K562 (cell line): ENCODE data around the gene TEX52. TPM values are rescaled to one million over a fixed set of nuclear protein-coding genes. Genes with fewer than 3 reads are reported as not detected.
A peak's percentile ranks its signal among the peaks of the same experiment; 100 is the strongest.

Source experiments
- NCOA4 ChIP-seq: fragments of 450-650 bp; IDR thresholded peaks from 2 replicates; pipeline ENCODE4 v1.6.1; 2018; ENCODE audit warnings: mild to moderate bottlenecking; ENCODE audit not compliant: partially characterized antibody
- NFRKB ChIP-seq: fragments of 450-650 bp; IDR thresholded peaks from 2 replicates; pipeline ENCODE4 v1.6.1; 2016; ENCODE audit warnings: low read depth
- USF1 ChIP-seq: sonication (generic); formaldehyde crosslinking; IDR thresholded peaks from 2 replicates; pipeline ENCODE4 v1.9.0; 2022; ENCODE audit warnings: mild to moderate bottlenecking, missing genetic modification reagents
- YY1 ChIP-seq, 3 experiments: IDR thresholded peaks; 2 replicates each; pipeline ENCODE4 v1.6.1; 2011; ENCODE audit warnings: low read length in 2 of 3, mild to moderate bottlenecking in 2 of 3, moderate library complexity in 2 of 3, borderline replicate concordance in 1 of 3, control low read depth in 1 of 3, low read depth in 1 of 3; ENCODE audit not compliant: insufficient read depth in 3 of 3, insufficient replicate concordance in 2 of 3, control insufficient read depth in 1 of 3, insufficient read length in 1 of 3; ENCODE audit errors: extremely low read depth in 1 of 3
- polyA plus RNA-seq, 8 experiments: library from polyadenylated mRNA; depleted of rRNA in 4 of 8; stranded (reverse) in 5 of 8; unstranded in 3 of 8; fragments of >200 nt; fragmentation: Nextera tagmentation in 2 of 8; fragmentation: Illumina TruSeq in 1 of 8; extraction: Ambion mirVana in 2 of 8; extraction: Trizol in 1 of 8; gene quantifications; 2 replicates each; pipeline versions ENCODE4 v1.2.1 to v1.2.3, GENCODE V29; 2011 to 2014; ENCODE audit warnings: inconsistent platforms in 1 of 8, missing spikeins in 1 of 8
- total RNA-seq, 7 experiments: library from RNA; depleted of rRNA in 6 of 7; stranded (reverse); fragments of >200 nt in 6 of 7; fragmentation: Illumina TruSeq in 2 of 7; extraction: Trizol in 2 of 7; gene quantifications; 2 replicates each; pipeline versions ENCODE4 v1.2.1 to v1.2.3, GENCODE V29; 2011 to 2021; ENCODE audit warnings: low replicate concordance in 1 of 7
- TF ChIP-seq, protein P1 (sequence below): sonication (generic); formaldehyde crosslinking; IDR thresholded peaks from 2 replicates; pipeline ENCODE4 v1.8.1; 2023; ENCODE audit warnings: missing genetic modification reagents, mild to moderate bottlenecking, borderline replicate concordance
- TF ChIP-seq, protein P2 (sequence below), 2 experiments: fragments of 200-800 bp in 1 of 2; sonication (Bioruptor generic) in 1 of 2; sonication (generic) in 1 of 2; formaldehyde crosslinking in 1 of 2; IDR thresholded peaks in 1 of 2; conservative IDR thresholded peaks in 1 of 2; 2 replicates each; pipeline versions ENCODE4 v1.5.0 to v1.6.1; 2016 to 2020; ENCODE audit warnings: missing compliant biosample characterization in 1 of 2, missing genetic modification characterization in 1 of 2, missing genetic modification reagents in 1 of 2
- TF ChIP-seq, protein P3 (sequence below), 2 experiments: fragments of 450-650 bp; formaldehyde crosslinking in 1 of 2; IDR thresholded peaks; 2 replicates each; pipeline versions ENCODE4 v1.4.0 to v1.6.1; 2014 to 2020; ENCODE audit warnings: mild to moderate bottlenecking in 2 of 2, borderline replicate concordance in 1 of 2, low read depth in 1 of 2

TEX52 gene
- total and polyA plus RNA-seq, 9 of the 15 experiments (the other 6 are each of a cell fraction or from before 2014, with no cell fraction given), result not detected

- TF ChIP-seq, protein P1, sequence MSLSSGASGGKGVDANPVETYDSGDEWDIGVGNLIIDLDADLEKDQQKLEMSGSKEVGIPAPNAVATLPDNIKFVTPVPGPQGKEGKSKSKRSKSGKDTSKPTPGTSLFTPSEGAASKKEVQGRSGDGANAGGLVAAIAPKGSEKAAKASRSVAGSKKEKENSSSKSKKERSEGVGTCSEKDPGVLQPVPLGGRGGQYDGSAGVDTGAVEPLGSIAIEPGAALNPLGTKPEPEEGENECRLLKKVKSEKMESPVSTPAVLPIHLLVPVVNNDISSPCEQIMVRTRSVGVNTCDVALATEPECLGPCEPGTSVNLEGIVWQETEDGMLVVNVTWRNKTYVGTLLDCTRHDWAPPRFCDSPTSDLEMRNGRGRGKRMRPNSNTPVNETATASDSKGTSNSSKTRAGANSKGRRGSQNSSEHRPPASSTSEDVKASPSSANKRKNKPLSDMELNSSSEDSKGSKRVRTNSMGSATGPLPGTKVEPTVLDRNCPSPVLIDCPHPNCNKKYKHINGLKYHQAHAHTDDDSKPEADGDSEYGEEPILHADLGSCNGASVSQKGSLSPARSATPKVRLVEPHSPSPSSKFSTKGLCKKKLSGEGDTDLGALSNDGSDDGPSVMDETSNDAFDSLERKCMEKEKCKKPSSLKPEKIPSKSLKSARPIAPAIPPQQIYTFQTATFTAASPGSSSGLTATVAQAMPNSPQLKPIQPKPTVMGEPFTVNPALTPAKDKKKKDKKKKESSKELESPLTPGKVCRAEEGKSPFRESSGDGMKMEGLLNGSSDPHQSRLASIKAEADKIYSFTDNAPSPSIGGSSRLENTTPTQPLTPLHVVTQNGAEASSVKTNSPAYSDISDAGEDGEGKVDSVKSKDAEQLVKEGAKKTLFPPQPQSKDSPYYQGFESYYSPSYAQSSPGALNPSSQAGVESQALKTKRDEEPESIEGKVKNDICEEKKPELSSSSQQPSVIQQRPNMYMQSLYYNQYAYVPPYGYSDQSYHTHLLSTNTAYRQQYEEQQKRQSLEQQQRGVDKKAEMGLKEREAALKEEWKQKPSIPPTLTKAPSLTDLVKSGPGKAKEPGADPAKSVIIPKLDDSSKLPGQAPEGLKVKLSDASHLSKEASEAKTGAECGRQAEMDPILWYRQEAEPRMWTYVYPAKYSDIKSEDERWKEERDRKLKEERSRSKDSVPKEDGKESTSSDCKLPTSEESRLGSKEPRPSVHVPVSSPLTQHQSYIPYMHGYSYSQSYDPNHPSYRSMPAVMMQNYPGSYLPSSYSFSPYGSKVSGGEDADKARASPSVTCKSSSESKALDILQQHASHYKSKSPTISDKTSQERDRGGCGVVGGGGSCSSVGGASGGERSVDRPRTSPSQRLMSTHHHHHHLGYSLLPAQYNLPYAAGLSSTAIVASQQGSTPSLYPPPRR, result 0 out of 2 replicates have a peak, but pooled peaks have one; percentile 47
- TF ChIP-seq, protein P2, sequence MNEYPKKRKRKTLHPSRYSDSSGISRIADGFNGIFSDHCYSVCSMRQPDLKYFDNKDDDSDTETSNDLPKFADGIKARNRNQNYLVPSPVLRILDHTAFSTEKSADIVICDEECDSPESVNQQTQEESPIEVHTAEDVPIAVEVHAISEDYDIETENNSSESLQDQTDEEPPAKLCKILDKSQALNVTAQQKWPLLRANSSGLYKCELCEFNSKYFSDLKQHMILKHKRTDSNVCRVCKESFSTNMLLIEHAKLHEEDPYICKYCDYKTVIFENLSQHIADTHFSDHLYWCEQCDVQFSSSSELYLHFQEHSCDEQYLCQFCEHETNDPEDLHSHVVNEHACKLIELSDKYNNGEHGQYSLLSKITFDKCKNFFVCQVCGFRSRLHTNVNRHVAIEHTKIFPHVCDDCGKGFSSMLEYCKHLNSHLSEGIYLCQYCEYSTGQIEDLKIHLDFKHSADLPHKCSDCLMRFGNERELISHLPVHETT (CRISPR knock-in tag; conservative IDR thresholded peaks at IDR 0.05 in 1 of 2, IDR thresholded peaks at IDR 0.05 in 1 of 2), result 0 out of 4 replicates have a peak, but pooled peaks of 1 of the 2 experiments have one; percentile 5
- TF ChIP-seq NCOA4 (no peak), USF1 (peak; percentile 91), YY1 (IDR thresholded peaks at IDR 0.05; ENCODE audit: borderline replicate concordance in 1 of 3, control insufficient read depth in 1 of 3, extremely low read depth in 1 of 3, insufficient read depth in 3 of 3, insufficient read length in 1 of 3, insufficient replicate concordance in 2 of 3, low read depth in 1 of 3, low read length in 2 of 3) (peak in 2 of 3 experiments; percentile 65 to 81), NFRKB (peak; percentile 63; the same call in 1 of the 2 replicates)
- TF ChIP-seq, protein P3, sequence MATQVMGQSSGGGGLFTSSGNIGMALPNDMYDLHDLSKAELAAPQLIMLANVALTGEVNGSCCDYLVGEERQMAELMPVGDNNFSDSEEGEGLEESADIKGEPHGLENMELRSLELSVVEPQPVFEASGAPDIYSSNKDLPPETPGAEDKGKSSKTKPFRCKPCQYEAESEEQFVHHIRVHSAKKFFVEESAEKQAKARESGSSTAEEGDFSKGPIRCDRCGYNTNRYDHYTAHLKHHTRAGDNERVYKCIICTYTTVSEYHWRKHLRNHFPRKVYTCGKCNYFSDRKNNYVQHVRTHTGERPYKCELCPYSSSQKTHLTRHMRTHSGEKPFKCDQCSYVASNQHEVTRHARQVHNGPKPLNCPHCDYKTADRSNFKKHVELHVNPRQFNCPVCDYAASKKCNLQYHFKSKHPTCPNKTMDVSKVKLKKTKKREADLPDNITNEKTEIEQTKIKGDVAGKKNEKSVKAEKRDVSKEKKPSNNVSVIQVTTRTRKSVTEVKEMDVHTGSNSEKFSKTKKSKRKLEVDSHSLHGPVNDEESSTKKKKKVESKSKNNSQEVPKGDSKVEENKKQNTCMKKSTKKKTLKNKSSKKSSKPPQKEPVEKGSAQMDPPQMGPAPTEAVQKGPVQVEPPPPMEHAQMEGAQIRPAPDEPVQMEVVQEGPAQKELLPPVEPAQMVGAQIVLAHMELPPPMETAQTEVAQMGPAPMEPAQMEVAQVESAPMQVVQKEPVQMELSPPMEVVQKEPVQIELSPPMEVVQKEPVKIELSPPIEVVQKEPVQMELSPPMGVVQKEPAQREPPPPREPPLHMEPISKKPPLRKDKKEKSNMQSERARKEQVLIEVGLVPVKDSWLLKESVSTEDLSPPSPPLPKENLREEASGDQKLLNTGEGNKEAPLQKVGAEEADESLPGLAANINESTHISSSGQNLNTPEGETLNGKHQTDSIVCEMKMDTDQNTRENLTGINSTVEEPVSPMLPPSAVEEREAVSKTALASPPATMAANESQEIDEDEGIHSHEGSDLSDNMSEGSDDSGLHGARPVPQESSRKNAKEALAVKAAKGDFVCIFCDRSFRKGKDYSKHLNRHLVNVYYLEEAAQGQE (IDR thresholded peaks at IDR 0.05; ENCODE audit: borderline replicate concordance), result peak; percentile 83
- TF ChIP-seq, protein P3 (CRISPR knock-in tag; IDR thresholded peaks at IDR 0.05; ENCODE audit: low read depth), result no peak
These were observed 20.5 kb upstream of the TEX52 start, which contains the start of the genes FOXM1 and RHNO1 (continued) for GRCh38 chr12:2877047-2877952.
